ENCODE measurements around the gene DCUN1D2.

The DCUN1D2 gene

DNA sequence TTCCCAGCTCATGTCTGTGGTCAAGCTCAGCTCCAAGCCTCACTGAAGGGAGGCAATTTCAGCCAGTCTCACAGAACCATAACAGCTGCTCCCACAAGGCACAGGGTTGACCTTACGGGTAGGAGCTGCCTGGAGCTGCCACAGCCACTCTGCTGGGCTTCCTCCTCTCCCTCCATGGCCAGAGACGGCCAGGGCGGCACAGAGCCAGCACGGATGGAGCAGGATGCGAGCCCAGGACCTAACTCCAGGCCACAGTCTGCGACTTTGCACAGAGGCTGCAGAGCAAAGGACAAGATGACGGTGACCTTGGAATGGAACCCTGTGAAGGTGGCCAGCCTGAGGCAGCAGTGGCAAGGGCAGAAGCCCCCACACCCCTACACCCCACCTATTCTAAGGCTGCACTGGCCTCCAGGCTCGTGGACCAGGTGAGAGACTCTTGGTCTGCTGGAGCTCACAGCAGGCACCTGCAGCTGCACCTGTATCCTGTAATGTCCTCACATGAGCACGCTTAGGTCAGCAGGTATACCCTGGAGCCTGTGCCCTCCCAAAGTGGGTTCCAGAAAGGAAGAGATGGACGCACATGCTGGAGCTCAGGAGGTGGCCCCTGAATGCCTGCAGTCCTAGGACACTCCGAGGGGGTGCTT lies 66.9 kb downstream of the DCUN1D2 start:
- peak; percentile 55 for DNase-seq (ENCODE audit: low spot score)

DNA sequence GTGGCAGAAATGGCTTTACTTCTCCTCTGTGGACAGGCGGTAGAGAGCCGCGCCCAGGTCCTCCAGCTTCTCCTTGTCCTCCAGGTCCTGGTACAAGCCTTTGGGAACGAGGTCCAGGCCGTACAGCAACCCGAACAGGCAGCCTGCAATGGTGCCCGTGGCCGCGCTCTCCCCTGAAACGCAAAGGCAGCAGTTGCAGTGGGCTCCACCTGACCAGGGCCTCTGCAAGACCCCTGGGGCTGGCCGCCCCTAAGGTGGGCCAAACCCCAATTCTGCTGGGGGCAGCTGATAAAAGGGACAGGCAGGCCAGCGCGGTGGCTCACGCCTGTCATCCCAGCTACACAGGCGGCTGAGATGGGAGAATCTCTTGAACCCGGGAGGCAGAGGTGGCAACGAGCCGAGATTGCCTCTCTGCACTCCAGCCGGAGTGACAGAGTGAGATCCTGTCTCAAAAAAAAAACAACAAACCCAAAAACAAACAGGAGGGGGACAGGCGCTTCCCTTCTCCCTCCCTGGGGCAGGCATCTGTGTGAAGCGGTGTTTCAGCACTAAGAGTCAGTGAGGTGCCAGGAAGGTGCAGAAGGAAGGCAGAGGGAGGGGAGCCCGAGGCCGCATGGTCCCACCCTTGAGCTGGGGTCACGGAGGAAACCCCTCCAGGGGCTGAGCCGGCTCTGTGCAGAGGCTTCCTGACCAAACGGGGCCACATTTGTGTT lies 67.5 kb downstream of the DCUN1D2 start:
- DNase-seq (ENCODE audit: low spot score): peak; percentile 61

DNA sequence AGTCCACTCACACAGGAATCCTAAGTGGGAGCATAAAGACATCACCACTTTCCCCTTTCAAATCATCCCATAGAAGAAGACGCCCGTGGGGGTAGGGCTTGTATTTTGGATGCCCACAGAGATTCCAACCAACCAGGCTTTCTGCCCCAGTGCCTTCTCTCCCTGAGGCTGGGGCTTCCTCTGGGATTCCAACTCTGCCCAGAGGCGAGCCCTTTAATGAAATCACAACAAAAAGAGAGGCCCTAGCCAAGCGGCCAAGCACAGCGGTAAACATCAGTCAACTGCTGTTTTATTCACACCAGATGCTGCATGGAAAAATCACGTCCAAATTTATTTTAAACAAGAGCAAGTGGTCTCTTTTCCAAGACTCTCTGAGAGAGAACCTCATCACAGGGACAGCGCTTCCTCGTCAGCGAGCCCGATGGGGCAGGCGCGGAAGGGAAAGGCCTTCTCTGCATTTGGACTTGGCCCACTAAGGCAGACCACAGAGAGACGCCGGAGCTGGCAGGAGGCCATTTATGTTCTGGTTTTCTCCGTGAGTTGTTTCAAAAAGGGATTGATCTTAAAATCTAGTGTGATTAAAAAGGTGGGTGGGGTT lies 68.7 kb downstream of the DCUN1D2 start:
- DNase-seq (ENCODE audit: low spot score): no peak

DNA sequence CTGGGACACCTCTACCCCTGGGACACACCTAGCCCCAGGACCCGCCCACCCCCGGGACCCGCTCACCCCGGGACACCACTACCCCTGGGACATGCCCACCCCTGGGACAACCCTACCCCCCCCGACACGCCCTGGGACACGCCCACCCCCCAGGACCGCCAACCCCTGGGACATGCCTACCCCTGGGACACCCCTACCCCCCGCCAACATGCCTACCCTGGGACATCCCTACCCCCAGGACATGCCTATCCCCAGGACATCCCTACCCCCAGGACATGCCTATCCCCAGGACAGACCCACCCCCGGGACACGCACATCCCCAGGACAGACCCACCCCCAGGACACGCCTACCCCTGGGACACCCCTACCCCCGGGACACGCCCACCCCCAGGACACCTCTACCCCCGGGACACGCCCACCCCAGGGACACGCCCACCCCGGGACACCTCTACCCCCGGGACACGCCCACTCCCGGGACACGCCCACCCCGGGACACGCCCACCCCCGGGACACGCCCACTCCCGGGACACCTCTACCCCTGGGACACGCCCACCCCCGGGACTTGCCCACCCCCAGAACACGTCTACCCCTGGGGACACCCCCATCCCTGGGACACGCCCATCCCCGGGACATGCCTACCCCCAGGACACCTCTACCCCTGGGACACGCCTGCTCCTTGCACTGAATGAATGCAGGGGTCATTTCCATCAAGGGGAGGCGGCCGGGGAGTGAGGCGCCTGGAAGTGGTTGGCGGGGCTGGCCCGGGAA lies 69.5 kb downstream of the DCUN1D2 start:
- no peak for DNase-seq (ENCODE audit: low spot score)

DNA sequence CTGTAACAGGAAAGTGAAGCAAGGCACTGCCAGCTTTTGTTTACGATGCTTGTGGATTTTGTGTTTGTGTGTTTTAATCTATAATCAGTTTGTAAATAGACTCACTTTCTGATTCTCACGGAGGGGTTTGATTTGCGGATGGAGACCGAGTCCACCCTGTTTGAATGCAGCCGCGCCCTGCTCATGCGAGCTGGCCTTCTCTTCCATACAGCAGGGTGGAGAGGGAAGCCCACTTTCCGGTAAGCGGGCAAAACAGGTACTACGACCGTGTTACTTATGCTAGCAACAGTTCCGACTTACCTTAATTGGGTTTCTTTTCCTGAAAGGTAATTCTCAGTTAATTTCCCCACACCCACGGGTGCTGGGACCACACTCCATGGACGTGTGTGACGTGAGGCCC lies 70.3 kb downstream of the DCUN1D2 start:
- DNase-seq (ENCODE audit: low spot score): no peak

DNA sequence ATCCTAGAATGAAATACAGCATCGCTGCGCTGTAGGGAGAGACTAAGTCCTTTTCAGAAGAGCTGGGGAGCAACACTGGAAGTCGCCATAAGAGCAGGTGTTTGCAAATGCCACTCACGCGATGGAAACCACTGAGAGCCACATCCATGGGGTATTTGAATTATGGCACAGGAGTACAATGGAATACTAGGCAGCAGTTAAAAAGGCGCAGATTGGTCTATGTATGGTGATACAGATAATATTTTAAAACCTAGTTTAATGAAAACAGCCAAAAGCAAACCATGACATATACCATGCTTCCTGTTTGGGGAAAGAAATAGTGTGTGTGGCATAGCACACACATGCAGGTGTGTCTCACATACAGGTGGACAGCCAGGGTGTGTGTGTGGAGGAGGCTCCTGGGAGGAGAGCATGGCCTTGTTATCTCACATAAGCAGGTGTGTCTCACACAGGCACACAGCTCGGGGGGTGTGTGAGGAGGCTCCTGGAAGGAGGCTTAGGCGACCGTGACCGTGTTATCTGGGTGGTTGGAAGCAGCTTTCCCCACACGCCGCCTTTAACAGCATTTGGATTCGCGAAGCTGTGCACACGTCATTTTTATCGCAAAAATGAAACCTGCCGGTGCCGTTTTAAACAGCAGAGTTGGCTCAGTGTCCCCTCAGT lies 70.8 kb downstream of the DCUN1D2 start:
- no peak for DNase-seq (ENCODE audit: low spot score)

DNA sequence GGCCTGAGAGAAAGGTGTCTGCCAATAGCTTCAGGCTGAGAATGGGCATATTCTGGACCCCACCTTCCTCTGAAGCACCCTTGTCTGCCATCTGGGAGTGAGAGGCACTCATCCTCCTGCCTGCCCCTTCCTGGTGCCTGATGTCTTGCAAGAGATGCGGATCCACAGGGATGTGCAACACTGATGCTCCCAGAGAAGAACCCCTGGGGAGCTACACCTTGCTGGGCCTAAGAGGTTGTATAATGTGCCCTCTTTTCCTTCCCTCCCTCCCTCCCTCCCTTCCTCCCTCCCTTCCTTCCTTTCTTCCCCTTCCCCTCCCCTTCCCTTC lies 71.8 kb downstream of the DCUN1D2 start:
- no peak for DNase-seq (ENCODE audit: low spot score)

DNA sequence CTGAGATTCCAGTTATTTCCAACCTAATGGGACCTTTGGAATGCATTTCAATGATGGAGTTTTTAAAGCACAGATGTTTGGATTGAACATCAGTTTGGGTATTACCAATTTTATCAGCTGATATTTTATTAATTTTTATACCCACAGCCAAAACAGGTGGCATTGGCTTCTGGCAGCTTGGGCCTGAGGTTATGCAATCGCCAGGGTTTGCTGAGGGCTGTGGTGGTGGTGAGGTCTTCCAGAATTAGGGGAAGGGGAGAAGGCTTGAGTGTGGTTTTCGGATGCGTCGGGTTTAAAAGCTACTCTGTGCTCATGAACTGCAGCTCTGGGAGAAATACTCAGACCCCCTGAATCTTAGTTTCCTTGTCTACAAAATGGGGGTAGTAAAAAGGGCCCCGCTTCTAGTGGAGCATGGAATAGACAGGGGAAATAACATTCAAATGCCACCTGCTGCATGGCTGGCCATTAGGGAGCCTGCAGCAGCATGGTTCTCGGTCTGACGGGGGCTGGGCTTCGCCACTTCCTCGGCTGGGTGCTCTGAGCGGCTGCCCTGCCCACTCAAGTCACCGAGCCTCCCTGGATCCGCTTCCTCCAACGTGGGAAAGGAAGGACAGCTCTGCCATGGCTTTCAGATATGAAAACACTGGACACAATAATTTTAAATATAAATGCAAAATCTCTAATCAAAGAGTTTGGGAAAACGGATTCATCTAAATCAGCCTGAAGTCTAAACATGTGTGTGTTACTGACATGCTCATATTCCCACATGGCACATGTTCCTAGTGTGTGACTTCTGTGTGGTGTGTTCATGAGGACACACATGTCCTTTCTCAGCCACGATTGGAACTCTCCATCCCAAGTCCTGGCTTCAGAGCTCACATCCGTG lies 72.4 kb downstream of the DCUN1D2 start:
- DNase-seq (ENCODE audit: low spot score): no peak

DNA sequence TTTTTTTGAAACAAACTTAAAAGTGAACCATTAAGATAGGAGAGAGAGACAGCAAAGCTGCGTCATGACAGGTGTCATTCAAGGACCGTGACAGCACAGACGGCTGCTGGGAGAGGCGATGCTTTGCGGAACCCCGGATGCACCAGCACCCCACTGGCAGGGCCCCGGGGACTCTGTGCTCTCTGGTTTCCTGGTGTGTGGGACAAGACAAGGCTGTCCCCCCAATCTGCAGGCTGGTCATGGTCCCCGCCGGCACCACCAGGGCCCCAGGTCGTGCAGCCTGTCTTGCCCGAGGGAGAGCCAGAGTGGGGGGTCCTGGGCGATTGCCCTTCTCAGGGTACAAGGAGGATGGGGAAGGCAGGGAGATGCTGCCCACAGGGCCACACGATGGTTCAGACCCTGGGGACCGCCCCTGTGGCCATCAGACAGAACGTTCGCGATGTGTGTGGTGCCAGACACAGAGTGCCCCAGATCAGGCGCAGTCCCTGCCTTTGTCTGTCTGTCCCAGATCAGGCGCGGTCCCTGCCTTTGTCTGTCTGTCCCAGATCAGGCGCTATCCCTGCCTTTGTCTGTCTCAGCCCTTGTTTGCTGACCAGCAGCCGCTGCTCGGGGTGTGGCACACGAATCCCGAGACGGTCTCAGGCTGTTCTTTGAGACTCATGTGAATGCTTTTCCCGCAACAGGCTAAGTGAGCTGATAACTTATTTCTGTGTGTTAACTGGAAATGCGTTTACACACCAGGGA lies 73.3 kb downstream of the DCUN1D2 start:
- no peak for DNase-seq (ENCODE audit: low spot score)

DNA sequence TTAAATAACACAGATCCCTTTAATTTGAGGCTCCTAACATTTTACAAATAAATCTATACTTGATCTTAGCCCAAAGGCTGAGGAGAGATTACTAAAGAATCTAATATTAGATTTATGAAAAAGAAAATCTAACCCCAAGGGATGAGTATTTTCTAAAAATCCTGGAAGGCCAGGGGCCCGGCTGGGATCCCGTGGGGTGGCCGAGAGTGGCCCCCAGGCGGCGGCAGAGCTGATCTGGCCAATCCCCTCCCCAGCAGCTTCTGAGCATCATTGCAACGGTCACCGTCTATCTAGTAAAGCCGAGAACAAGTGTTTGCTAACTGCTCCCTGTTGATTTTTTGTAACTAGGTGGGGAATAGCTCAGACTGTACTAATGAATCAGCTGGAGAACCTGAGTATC lies 74.7 kb downstream of the DCUN1D2 start:
- no peak for DNase-seq (ENCODE audit: low spot score)

DNA sequence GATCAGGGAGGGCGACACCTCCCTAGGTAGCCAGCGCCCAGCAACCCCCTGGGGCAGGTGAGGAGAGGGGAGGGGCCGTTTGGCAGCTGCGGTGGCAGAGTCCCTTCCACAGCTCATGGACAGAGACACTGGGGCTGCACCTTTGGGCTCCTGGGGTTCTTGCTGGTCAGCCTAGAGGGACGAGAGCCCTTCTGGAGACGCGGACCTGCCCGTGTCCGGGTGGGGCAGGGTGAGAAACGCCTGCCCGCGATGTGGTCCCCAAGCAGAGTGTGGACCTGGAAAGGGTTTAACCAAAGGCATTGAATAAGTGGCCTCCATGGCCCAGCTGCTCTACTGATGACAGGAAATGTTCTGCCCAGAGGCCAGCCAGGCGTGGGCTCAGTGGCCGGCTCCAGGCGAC lies 75.5 kb downstream of the DCUN1D2 start:
- DNase-seq (ENCODE audit: low spot score): no peak

DNA sequence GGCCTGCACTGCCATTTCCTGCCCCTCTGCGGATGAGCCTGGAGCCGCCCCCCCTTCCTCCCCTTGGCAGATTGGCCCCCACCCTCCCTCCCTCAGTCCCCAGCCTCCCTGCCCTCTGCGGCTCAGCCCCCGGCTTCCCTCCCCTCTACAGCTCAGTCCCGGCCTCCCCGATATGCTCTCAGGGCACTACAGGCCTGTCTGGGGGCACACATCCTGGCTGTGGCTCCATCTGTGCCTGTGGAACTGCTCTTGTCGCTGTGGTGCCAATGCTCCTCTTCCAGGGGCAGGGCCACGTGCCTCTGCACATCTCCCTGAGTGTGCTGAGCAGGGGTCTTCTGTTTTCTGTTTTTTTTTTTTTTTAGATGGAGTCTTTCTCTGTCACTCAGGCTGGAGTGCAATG lies 76.2 kb downstream of the DCUN1D2 start:
- no peak for DNase-seq (ENCODE audit: low spot score)

DNA sequence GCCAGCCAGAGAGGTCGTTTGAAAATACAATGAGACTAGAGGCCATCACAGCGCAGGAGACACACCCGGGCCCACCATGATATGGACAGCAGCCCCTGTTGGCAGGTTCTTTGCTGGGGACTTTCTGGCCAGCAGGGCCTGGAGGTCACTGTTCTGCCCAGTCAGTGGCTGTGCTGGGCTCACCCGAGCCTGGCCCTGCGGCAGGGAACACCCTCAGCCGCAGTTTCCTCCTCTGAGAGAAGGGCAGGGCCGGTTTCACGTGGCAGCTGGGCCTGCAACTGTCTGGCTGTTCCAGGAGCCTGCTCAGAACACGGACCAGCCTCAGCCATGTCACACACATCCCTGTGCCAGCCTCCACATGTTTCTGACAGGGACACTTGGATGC lies 76.6 kb downstream of the DCUN1D2 start:
- DNase-seq (ENCODE audit: low spot score): no peak

DNA sequence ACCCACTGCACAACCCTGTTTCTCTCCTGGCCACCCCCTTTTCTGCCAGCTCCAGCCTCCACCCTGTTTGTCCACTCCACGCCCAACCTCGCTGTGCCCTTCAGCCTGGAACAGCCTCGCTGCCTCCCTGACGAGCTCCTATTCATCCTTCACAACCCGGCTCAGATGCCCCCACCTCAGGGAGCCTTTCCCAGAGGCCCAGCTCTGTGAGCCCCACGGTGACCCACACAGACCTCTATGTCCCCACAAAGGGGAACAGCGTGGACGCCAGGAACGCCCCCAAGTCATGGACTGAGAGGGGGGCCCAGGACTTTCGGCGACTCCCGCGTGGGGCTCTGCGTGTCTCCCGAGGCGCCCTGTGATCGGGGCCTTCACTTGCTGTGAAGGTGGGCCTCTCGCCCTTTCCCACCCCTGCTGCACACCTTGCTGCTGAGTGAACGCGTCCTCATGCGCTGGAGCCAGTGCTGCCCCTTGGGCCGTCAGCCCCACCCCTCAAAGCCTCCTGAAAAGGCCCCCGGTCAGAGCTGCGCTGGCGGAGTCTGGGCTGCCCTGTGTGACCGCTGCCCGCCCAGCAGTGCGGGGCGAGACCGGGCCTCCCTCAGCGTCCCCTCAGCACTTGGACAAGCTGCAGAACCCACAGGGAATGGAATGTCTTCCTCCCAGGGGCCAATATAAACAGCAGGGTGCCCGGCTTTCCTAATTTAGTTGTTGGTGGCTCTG lies 77.2 kb downstream of the DCUN1D2 start:
- DNase-seq (ENCODE audit: low spot score): no peak

DNA sequence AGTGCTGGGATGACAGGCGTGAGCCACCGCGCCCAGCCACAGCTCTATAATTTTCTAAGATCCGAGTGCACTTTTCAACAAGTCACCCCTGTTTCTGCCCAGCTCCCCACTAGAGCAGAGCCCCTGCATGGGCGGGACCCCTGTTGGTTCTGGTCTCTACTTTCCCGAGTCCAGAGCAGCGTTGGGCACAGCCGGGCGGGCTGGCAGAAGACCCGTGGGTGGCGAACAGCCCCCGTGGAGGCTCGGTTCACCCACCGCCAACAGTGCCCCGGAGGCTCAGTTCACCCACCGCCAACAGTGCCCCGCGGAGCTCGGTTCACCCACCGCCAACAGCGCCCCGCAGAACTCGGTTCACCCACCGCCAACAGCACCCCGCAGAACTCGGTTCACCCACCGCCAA lies 78.1 kb downstream of the DCUN1D2 start:
- no peak for DNase-seq (ENCODE audit: low spot score)

DNA sequence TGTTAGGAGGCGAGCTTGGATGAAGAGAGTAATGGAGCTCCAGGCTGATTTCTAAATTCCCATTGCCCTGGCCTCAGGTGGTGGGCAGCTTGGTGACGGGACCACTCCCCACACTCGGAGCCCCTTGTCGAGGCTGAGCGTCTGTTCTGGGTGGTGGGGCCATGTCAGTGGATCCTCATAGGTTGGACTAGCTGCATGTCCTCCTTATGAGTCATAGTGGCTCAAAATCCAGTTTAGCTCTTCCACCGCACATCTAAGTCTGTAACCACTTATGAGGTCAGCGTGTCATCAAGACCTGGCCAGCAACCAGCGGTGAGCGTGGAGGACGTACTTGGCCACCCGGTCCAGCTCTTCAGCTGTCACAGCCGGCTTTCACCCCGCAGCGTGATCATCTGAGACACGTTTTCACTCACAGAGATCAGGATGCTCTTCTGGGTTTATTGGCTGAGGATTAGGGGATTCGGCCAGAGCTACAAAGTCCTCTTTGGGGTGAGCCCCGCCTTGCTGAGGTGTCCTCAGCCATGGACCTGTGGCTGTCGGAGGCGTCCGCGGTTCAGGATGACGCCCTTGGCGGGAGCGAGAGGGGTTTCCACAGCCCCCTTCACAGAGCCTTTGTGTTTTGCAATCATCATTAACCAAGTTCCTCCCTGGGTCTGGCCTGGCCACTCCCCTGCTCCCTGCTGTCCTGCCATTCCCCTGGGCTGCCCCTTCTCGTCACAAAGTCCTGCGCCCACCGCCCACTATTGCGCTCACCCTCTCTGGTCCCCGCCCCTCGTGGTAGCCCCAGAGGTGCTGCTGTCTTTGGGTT lies 79.1 kb downstream of the DCUN1D2 start:
- no peak for DNase-seq (ENCODE audit: low spot score)

DNA sequence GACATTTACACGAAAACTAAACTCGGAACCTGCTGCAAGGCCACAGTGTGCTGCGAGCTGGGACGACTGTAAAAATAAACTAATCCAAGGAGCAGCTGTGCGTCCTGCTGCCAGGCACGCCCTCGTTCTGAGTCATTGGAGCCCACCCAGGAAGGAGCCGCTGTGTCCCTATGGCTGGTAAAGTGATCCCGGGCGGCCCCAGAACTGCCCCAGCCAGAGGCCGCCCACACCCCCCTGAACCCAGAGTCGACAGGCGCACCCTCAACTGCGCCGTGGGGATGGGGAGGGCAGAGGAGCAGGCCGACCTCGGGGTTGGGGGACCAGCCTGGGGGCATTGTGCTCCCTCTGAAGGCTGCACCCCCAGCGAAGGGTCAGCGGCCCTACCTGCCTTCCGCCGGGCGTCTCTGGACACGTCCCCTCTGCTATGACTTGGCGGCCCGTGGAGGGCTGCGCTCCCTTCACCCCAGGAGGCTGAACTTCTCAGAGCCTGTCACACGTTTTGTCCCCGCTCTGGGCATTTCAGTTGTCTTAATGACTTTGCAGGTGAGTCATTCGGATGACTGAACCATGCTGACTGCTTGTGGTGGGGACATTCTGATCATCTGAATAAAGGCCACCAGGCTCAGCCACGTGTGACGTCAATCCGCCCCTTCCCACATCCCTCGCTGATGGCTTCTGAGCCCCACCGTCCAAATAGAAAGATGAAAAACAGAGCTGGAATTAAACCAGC lies 79.9 kb downstream of the DCUN1D2 start:
- DNase-seq (ENCODE audit: low spot score): no peak

DNA sequence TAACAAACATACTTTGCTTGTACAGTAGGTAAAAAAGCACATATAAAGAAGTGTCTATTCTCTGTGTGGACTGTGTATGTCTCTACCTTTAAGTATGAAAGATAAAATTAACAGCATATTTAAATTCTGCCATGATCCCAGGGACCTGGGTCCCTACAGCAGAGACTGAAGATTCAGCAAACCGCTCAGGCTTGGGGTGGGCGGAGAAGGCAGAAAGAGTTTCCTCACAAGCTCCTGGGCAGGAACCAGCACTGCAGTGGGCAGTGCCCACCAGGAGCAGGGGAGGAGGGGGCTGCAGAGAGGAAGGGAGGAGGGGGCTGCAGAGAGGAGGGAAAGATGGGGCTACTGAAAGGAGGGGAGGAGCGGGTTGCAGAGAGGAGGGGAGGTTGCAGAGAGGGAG lies 81.9 kb downstream of the DCUN1D2 start:
- DNase-seq (ENCODE audit: low spot score): peak; percentile 22
